ENCODE results near the gene GPANK1. TPM values are rescaled to one million over a fixed set of nuclear protein-coding genes. Genes with fewer than 3 reads are reported as not detected.
A peak's percentile ranks its signal among the peaks of the same experiment; 100 is the strongest.

GPANK1 gene
- total and polyA plus RNA-seq, 2 of the 13 experiments (the other 11 are each of a cell fraction or from before 2014, with no cell fraction given): 15.4 to 22.8 TPM

- peak; percentile 60; the same call in 1 of the 2 replicates for TF ChIP-seq ZNF280D (CRISPR knock-in tag; IDR thresholded peaks at IDR 0.05)
- TF ChIP-seq NFYC (CRISPR knock-in tag; IDR thresholded peaks at IDR 0.05): peak; percentile 79
- TF ChIP-seq ZNF609 (CRISPR knock-in tag; IDR thresholded peaks at IDR 0.05; ENCODE audit: borderline replicate concordance): peak; percentile 52
- TF ChIP-seq PPARG (CRISPR knock-in tag; conservative IDR thresholded peaks at IDR 0.05): no peak
- TF ChIP-seq ZKSCAN5 (CRISPR knock-in tag; IDR thresholded peaks at IDR 0.05): no peak
- TF ChIP-seq CREB3 (CRISPR knock-in tag; IDR thresholded peaks at IDR 0.05): no peak
- TF ChIP-seq ZNF501 (CRISPR knock-in tag; IDR thresholded peaks at IDR 0.05): no peak; the same call in 1 of the 2 replicates
- TF ChIP-seq YEATS2 (CRISPR knock-in tag; IDR thresholded peaks at IDR 0.05; ENCODE audit: borderline replicate concordance): peak; percentile 6; the same call in 1 of the 2 replicates
- no peak for TF ChIP-seq RBM22 (optimal IDR thresholded peaks at IDR 0.05; ENCODE audit: low read length)
- TF ChIP-seq SMC3 (IDR thresholded peaks at IDR 0.05; ENCODE audit: low read length): no peak
- TF ChIP-seq SNAPC4 (CRISPR knock-in tag; IDR thresholded peaks at IDR 0.05): peak; percentile 99
- peak; percentile 88; the same call in 1 of the 2 replicates for TF ChIP-seq ZNF264 (CRISPR knock-in tag; IDR thresholded peaks at IDR 0.05)
- peak; percentile 73; the same call in 1 of the 2 replicates for TF ChIP-seq REL (CRISPR knock-in tag; conservative IDR thresholded peaks at IDR 0.05)
Measured at GRCh38 chr6:31619805-31620585, 44.8 kb downstream of the GPANK1 start (continued).

Data from HepG2 (cell line).